ENCODE measurements around the gene IPCEF1.

The IPCEF1 gene, protein sequence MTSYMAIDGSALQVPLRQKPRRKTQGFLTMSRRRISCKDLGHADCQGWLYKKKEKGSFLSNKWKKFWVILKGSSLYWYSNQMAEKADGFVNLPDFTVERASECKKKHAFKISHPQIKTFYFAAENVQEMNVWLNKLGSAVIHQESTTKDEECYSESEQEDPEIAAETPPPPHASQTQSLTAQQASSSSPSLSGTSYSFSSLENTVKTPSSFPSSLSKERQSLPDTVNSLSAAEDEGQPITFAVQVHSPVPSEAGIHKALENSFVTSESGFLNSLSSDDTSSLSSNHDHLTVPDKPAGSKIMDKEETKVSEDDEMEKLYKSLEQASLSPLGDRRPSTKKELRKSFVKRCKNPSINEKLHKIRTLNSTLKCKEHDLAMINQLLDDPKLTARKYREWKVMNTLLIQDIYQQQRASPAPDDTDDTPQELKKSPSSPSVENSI

DNA sequence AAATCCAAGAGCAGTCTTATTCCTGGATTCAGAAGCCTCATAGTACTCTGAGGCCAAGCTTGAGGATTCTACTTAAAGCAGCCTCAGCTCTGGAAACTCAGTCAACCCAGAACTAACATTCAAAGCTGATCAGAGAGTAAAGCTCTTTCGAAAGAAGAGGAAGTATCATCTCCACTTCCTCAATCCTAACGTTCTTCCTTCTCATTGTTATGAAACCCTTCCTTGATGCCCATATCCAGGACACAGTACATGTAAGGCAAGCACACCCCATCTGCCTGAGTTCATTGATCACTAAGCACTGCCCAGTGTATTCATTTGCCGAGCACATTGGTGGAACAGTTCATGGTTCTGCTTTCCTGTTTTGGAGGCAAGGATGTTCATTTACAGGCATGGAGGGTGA is at the start of gene IPCEF1:
Gene IPCEF1 (minus strand): TSS at position 114 of the 400 bp plus-strand sequence. CDS start 90,856 bp downstream, outside the sequence.
- DNase-seq (ENCODE audit: low read depth in 2 of 2), result no peak

DNA sequence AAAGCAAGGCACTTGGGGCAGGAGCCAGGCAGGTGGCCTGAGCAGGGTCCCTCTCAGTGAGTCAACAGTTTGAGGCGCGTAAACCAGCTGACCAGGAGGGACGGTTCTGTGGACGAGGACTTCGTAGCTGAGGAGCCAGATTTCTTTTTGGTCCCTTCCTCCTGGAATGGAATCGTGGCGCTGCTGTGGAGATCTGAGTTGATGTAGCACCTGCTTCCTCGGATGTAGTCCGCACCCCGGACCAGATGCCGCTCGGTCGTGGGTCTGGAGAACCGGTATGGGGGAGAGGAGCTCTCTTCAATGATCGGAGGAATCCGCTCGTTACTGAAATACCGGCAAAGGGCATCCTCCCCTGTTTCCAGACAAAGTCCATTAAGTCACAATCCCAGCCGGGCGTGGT is 49.7 kb upstream of the IPCEF1 start:
- no peak for DNase-seq (ENCODE audit: low read depth in 2 of 2)

DNA sequence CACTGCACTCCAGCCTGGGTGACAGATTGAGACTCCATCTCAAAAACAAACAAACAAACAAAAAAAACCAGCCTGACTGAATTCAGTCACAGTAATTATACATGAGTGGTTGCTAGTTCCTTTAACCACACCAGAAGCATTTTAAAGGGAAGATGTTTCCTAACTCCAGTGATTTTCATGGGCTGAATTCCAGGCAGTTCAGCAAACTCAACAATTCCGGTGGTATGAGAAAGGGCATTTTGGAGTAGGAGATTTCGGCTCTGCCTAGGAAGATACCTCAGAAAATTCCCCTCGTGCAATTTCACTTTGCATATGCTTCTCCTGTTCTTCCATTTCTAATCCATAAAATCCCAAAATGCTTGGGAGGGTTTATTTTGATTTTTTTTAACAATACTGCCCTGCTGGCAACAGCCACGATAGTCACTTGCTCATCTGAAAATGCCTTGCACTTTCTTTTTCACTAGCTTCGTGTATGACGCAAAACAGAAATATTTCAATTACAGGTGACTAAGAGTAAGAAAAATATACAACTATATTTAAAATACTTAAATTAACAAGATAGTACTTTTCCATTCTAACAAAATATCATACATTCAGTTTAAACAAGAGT is 48.3 kb upstream of the IPCEF1 start:
- DNase-seq (ENCODE audit: low read depth in 2 of 2), result no peak

DNA sequence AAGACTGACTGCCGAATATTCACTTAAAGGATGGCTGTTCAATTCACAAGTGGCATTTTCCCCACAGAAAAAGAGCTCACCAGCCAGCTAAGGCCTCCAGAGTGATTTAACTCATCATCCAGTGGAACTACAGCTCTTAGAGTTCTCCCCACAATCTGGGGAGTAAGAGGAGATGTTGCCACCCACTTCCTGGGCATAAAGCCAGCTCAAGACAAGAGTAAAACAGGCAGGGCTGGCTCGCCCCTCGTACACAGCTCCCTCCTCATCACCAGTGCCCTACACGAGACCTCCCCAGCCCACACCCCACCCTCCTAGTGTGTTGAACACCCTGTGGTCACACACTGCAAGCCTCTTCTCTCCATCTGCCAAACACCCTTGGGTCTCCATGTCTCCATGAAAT is 47.2 kb upstream of the IPCEF1 start:
- DNase-seq (ENCODE audit: low read depth in 2 of 2), result no peak

DNA sequence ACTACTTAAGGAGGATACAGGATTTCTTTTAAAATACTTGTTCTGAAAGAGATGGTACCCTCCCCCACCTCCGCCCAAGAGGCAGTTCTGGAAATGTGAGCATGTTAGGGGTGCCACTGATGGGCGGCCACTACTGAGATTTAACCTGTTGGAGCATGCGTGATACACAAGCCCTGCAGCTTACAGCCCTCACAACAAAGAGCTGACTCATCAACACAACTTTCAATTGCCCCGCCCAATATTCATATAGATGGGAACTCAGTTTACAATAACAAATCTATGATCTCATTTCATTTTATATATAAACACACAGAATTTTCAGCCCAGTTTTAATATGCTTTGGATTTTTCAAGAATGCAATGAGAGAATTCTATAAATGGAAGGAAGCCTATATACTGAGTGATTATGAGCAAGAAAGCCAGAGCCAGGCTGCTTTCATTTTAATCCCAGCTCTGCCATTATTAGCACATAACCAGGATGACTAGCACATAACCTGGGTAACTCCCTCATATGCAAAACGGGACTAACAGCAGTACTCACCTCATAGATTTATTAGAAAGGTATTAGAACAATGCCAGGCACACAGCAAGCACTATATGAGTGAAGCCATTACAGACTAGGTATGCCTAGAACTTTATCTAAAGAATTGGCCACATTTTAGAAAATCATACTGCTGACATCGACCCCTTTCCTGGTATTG is 45.6 kb upstream of the IPCEF1 start:
- DNase-seq (ENCODE audit: low read depth in 2 of 2), result no peak

DNA sequence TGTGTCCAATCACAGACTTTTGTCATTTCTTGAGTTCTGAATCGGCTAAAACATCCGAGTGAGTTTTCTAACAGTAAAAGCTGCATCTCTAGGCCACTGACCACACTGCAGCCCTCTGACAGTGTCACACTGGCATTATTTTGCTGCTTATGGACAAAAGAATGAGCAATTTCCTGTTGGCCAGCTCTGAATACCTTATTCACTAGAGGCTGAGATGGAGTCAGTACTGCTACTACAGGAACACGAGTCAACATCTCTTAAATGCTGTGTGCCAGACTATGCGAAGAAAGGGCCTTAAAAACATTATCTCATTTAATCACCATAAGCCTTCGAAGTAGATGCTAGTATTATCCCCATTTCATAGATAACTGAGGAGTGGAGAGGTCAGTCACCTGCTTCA is 42.5 kb upstream of the IPCEF1 start:
- DNase-seq (ENCODE audit: low read depth in 2 of 2), result no peak

DNA sequence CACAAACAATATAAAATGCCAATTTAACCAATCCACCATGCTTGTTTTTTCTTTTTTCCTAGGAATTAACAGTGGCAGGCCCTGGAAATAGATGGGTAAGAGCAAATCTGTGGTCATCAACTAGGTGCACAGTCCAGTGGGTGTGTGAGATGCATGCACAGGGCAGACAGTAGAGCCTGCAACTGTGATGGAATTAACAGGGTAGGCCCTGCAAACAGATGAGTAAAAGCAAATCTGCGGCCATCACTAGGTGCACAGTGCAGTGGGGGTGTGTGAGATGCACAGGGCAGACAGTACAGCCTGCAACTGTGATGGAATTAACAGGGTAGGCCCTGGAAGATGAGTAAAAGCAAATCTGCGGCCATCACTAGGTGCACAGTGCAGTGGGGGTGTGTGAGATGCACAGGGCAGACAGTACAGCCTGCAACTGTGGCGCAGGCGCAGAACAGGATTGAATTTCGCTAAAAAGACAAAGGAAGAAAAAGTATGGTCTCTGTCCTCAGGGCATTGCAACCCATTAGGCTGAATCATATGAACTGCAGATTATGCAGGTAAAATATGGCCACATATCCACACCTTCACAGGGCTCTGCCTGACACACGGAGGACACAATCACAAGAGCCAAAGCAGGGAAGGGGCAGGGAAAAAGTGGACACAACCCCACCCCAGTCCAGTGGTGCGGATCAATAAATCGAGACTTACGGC is 41.0 kb upstream of the IPCEF1 start:
- DNase-seq (ENCODE audit: low read depth in 2 of 2), result no peak

DNA sequence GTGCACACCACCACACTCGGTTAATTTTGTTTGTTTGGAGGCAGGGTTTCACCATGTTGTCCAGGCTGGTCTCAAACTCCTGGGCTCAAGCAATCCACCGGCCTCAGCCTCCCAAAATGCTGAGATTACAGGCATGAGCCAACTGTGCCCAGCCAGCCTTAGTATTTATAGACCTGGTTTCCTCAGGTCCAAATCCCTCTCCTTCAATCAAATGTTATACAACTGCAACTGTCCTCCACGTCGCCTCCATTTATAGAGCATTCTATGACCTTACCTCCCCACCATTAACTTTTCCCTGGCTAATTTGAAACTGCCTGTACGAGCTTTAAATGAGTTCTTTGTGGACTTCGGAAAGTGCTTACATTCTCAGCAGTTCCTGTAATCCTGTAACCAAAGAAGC is 39.3 kb upstream of the IPCEF1 start:
- DNase-seq (ENCODE audit: low read depth in 2 of 2), result no peak

DNA sequence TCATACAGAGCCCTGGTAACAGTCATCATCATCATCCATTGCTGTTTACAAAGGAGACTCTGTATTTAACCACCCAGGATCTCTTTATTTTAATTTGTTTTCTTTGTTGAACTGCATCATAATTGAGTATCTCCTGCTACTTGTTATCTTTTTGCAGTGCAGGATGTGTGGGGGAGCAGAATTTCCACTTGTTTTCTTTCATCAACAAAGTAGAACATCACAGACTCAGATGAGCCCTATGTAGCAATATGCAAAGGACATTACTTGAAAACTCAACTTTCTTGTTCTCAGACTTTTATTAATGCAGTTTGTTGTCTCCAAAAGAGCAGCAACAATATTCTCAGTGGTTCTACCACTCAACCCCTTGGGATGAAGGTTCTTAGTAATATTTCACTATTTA is 38.7 kb upstream of the IPCEF1 start:
- no peak for DNase-seq (ENCODE audit: low read depth in 2 of 2)

DNA sequence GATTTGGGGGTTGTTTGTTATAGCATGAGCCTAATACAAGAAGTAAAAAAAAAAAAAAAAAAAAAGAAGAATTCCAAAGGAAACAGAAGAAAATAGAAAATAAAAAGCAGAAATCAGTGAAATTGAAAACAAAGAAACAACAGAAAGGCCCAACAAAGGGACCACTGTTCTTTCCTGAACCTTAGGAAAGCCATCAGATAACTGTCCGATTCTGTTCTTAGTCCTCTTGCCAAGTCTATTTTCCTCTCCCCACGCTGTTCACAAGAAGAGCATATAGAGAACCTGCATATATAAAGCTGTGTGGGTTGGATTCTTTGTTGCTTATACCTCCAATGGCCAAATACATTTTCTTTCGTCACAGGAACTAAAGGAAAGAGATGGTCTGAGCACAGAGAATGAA is 38.0 kb upstream of the IPCEF1 start:
- DNase-seq (ENCODE audit: low read depth in 2 of 2), result no peak

DNA sequence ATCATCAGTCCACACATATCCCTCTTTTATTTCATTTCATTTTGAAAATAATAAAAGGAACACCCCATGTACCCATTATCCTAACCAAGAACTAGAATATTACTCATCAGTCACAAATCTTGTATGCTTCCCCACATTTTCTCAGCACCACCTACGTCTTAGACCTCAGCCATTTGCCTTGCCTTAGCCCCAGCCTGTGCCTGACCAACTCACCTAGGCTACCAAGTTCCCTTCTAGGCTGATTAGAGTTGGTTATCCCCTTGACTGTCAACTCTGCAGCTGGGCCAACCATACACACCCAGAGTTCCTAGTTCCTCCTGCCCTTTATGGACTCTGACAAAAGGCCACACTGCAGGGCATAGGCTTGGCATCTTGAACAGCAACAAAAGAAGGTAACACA is 33.4 kb upstream of the IPCEF1 start:
- no peak for DNase-seq (ENCODE audit: low read depth in 2 of 2)

DNA sequence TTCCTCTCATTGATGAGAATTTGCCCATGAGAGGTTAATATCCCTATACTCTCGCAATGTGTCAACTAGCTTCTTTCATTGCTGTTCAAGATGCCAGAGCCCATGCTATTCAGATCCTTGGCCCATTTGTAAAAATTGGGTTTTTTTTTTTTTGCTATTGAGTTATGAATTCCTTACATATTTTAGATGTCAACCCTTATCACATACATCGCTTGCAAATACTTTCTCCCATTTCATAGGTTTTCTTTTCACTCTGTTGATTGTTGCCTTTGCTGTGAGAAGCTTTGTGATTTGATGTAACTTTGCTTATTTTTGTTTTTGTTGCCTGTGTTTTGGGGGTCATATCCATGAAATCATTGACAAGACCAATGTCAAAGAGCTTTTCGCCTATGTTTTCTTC is 32.2 kb upstream of the IPCEF1 start:
- no peak for DNase-seq (ENCODE audit: low read depth in 2 of 2)

DNA sequence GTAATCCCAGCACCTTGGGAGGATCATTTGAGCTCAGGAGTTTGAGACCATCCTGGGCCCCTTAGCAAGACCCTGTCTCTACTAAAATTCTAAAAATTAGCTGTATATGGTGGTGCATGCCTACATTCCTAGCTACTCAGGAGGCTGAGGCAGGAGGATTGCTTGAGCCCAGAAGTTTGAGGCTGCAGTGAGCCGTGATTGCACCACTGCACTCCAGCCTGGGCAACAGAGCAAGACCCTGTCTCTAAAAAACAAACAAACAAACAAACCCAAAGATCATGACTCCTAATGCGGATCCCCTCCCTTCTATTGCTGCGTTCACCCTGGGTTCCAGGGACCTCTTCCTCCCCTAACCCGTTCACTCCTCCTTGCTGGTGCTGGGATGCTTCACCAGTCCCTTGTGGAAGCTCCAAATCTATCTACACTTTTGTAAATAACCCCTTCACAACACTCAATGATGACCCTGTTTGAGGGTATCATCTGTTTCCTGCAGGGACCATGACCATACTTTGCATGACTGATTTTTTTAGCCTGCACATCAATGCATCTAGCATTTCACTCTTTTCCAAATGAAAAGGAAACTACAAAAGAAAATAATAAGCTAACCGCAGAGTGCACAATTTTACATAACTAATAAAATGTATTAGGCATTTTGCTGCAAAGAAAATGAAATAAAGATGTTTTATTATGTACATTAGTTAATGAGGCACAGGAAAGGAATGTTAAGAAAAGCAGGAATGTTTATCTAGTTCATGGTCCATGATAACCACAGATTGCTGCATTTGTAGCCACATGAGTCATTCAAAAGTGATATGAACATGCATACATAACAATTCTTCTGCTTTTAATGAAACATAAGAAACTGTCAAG is 30.5 kb upstream of the IPCEF1 start:
- DNase-seq (ENCODE audit: low read depth in 2 of 2), result peak; percentile 87 to 91

DNA sequence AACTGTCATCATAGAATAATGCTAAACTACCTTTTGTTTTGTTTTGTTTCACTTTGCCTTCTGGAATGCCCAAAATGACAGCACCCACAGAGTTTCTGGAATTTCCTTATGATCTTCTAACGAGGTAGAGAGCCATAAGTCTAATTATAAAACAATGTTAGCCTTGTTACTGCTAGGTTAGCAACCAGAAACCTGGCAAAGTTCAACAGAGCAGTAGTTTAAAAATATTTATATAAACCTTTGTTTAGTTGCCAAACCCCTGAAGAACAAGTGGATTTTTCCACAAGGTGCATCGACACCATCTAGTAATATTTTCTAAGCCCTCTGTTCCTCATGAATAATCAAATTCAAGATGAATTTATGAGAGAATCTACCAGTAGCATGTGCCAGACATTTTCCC is 27.6 kb upstream of the IPCEF1 start:
- DNase-seq (ENCODE audit: low read depth in 2 of 2), result no peak

DNA sequence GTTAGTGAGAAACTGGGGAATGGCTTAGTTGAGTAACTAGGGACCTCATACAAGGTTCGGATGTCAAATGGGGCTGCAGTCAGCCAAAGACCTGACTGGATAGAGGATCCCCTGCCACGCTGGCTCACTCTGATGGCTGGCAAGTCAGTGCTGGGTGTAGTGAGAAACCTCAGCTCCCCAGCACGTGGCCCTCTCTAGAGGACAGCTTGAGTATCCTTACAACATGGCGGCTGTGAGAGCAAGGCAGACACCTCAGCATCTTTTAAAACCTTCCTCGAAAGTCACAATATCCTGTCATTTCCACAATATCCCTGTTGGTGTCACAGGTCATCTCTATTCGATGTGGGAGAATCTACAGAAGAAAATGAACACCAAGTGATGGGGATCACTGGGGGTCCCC is 26.7 kb upstream of the IPCEF1 start:
- DNase-seq (ENCODE audit: low read depth in 2 of 2), result no peak

DNA sequence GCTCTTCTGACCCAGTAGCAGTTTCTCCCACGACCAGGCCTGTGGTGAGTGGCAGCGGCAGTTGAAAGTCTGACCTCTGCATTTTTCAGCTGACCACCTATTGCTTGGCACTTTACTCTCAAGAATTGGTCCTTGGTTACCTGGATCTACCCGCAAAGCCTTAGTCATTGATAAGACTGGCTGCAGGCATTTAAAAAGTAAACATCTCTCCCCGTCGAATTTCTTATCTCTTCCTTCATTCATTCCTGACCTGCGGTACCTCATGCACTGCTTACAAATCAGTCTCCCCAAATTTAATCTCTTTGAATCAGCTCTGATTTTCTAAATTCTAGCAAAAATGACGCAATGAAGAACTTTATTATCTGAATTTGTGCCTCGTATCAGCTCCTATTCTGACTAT is 26.1 kb upstream of the IPCEF1 start:
- no peak for DNase-seq (ENCODE audit: low read depth in 2 of 2)

DNA sequence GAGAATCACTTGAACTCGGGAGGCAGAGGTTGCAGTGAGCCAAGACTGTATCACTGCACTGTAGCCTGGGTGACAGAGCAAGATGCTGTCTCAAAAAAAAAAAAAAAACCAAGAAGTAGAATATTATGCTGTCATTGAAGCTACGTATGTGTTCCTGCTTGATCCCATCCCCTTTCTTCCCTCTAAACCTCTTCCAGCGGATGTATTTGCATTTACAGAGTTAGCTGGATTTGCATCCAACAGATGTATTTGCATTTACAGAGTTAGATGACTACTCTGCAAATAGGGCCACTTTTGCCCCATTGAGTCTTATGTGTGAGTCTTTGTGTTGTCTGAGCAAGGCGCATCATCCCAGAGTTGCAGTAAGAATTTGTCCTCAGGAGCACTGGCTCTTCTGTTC is 24.9 kb upstream of the IPCEF1 start:
- no peak for DNase-seq (ENCODE audit: low read depth in 2 of 2)

DNA sequence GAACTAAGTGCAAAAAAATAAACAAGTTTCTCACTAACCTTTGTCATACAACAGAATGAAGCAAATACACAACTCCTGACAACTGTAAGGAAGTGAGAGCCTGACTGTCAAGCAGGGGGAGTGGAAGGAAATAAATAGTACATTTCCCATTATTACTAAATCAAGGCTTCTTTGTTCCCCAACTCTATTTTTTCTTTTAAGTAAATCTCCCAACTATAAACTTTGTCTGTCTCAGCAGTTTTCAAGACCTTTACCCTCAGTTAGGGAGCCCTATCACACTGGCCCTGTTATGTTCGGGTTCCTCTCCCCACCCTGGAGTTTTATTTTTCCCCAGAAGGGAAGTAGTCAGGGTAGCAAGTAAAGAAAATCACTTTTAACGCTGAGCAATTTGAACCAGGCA is 24.1 kb upstream of the IPCEF1 start:
- no peak for DNase-seq (ENCODE audit: low read depth in 2 of 2)

DNA sequence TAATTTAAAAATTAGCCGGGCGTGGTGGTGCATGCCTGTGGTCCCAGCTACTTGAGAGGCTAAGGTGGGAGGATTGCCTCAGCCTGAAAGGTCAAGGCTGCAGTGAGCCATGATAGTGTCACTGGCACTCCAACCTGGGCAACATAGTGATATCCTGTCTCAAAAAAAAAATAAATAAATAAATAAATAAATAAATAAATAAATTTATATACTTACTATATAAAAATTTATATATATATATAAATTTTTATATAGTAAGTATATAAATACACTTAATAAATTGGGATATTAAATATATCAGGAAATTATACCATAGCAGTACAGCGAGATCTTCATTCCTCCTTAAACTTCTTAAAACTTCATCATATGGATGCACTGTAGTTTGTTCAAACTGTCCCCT is 23.0 kb upstream of the IPCEF1 start:
- no peak for DNase-seq (ENCODE audit: low read depth in 2 of 2)

DNA sequence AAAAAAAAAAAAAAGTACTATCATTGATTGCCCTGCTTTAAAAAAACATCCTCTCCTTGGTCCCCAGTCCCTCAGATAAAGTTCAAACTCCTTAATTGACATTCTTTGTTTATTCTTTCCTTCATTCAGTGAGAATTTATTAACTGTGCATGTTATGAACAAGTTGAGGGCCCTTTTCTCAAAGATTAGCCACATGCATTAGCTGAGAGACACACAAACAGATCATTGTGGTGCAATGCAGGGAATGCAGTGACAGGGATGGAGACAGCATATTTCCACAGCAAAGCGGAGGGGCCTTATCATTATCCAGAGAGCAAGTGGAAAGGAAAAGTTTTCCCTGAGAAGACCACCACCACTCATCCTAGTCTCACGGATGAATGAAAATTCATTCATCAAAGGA is 21.9 kb upstream of the IPCEF1 start:
- no peak for DNase-seq (ENCODE audit: low read depth in 2 of 2)

DNA sequence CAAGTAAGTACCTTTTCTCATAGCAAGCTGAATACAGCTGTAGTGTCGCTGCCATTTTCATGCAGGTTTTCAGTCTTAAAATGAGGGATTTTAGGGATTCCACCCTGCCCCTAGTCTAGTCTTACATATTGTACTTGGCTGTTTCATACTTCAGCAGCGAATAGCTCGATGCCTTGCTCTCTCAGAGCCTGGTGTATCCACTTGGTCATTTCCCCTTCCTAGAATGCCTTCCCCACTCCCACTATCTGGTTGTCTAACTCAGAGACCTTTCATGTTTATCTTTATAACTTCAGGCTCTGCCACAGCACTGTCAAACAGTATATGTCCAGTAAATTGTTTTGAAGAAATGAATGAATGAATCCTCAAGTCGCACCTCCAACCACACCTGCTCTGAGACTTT is 21.1 kb upstream of the IPCEF1 start:
- no peak for DNase-seq (ENCODE audit: low read depth in 2 of 2)
